T-cell (primary cell): ENCODE measurements around the gene KCNIP1. TPM values are rescaled to one million over a fixed set of nuclear protein-coding genes. Genes with fewer than 3 reads are reported as not detected.

Source experiments
- ATAC-seq, 4 experiments: fragments of 200-7000 bp in 3 of 4; fragments of 150-1000 bp in 1 of 4; cut with Tn5 transposase; replicated peaks in 1 of 4; 1 replicate in 3 of 4; 2 replicates in 1 of 4; pipeline ENCODE4 v1.10.0; 2021; ENCODE audit warnings: moderate library complexity in 3 of 4, mild to moderate bottlenecking in 2 of 4, moderate number of reproducible peaks in 1 of 4
- CTCF ChIA-PET, 2 donors: fragments of 300-600 bp; sonication (Branson Sonifier 250); formaldehyde crosslinking; loops; one replicate each; lab custom pipeline; 2022; ENCODE audit warnings: antibody characterized with exemption in 2 of 2; lab: Charles Lee
- POLR2A ChIA-PET, 2 donors: fragments of 300-600 bp; sonication (Branson Sonifier 250); formaldehyde crosslinking; loops; one replicate each; lab custom pipeline; 2022; ENCODE audit warnings: antibody characterized with exemption in 2 of 2; lab: Charles Lee
- DNase-seq, 35 experiments: peaks; one replicate each; pipeline versions ENCODE4 v3.0.0 to v3.0.0-alpha.2; 2013 to 2023
- H3K27ac ChIP-seq: one replicate; pipeline ENCODE4 v1.5.1; 2013; ENCODE audit warnings: low read length
- H3K27me3 ChIP-seq, 2 experiments: replicated peaks in 1 of 2; 1 replicate in 1 of 2; 2 replicates in 1 of 2; pipeline versions ENCODE4 v1.6.1 to v1.7.0; 2013; ENCODE audit warnings: low read length in 1 of 2, mixed read lengths in 1 of 2; ENCODE audit not compliant: control insufficient read depth in 2 of 2, insufficient read depth in 2 of 2; ENCODE audit errors: extremely low read depth in 1 of 2
- H3K36me3 ChIP-seq, 2 donors: 1 replicate in 1 of 2; 2 replicates in 1 of 2; pipeline versions ENCODE4 v1.6.1 to v1.7.0; 2013; ENCODE audit warnings: low read length in 1 of 2; ENCODE audit not compliant: control insufficient read depth in 2 of 2, insufficient read depth in 1 of 2; ENCODE audit errors: extremely low read depth in 1 of 2
- H3K4me1 ChIP-seq, 2 experiments: 1 replicate in 1 of 2; 2 replicates in 1 of 2; pipeline versions ENCODE4 v1.6.1 to v1.7.0; 2013; ENCODE audit warnings: low read length in 2 of 2, mixed read lengths in 1 of 2; ENCODE audit not compliant: insufficient read depth in 2 of 2, control insufficient read depth in 1 of 2; ENCODE audit errors: extremely low read depth in 1 of 2
- H3K4me3 ChIP-seq, 2 donors: 1 replicate in 1 of 2; 2 replicates in 1 of 2; pipeline versions ENCODE4 v1.5.1 to v1.7.0; 2013; ENCODE audit warnings: mild to moderate bottlenecking in 2 of 2, low read length in 1 of 2, moderate library complexity in 1 of 2; ENCODE audit not compliant: control insufficient read depth in 1 of 2; ENCODE audit errors: extremely low read depth in 1 of 2
- H3K9me3 ChIP-seq: 2 replicates; pipeline ENCODE4 v1.7.0; 2013
- H3K27ac Mint-ChIP-seq, 2 donors: one replicate each; pipeline ENCODE4 v1.8.0; 2020 to 2021; ENCODE audit warnings: mild to moderate bottlenecking in 2 of 2, mixed read lengths in 2 of 2
- H3K27me3 Mint-ChIP-seq, 2 donors: one replicate each; pipeline ENCODE4 v1.8.0; 2021 to 2022; ENCODE audit warnings: mixed read lengths in 2 of 2
- H3K36me3 Mint-ChIP-seq: one replicate; pipeline ENCODE4 v1.8.0; 2021; ENCODE audit warnings: mixed read lengths
- H3K4me1 Mint-ChIP-seq, 3 donors: one replicate each; pipeline ENCODE4 v1.8.0; 2020 to 2022; ENCODE audit warnings: mixed read lengths in 3 of 3, mild to moderate bottlenecking in 1 of 3
- H3K4me3 Mint-ChIP-seq, 3 donors: one replicate each; pipeline ENCODE4 v1.8.0; 2020 to 2022; ENCODE audit warnings: mild to moderate bottlenecking in 3 of 3, mixed read lengths in 3 of 3, moderate library complexity in 3 of 3
- H3K9me3 Mint-ChIP-seq, 3 donors: one replicate each; pipeline ENCODE4 v1.8.0; 2020 to 2022; ENCODE audit warnings: mixed read lengths in 3 of 3
- WGBS: methylation state at CpG from one replicate; pipeline ENCODE4 v1.1.5; 2013; ENCODE audit warnings: missing lambda C conversion rate; ENCODE audit not compliant: insufficient coverage; 5-methylcytosine and 5-hydroxymethylcytosine counted together
- total RNA-seq, 35 experiments: library from RNA in 6 of 35; stranded (reverse) in 6 of 35; fragments of 120-200 nt in 1 of 35; gene quantifications; one replicate each; pipeline versions ENCODE4 v1.2.1 to v1.2.4 and lab custom pipeline; 2013 to 2026

Gene KCNIP1
- total RNA-seq, 5 donors from 2014 or later (not counting 1 experiment from before 2014, with no cell fraction given), result not detected

DNA sequence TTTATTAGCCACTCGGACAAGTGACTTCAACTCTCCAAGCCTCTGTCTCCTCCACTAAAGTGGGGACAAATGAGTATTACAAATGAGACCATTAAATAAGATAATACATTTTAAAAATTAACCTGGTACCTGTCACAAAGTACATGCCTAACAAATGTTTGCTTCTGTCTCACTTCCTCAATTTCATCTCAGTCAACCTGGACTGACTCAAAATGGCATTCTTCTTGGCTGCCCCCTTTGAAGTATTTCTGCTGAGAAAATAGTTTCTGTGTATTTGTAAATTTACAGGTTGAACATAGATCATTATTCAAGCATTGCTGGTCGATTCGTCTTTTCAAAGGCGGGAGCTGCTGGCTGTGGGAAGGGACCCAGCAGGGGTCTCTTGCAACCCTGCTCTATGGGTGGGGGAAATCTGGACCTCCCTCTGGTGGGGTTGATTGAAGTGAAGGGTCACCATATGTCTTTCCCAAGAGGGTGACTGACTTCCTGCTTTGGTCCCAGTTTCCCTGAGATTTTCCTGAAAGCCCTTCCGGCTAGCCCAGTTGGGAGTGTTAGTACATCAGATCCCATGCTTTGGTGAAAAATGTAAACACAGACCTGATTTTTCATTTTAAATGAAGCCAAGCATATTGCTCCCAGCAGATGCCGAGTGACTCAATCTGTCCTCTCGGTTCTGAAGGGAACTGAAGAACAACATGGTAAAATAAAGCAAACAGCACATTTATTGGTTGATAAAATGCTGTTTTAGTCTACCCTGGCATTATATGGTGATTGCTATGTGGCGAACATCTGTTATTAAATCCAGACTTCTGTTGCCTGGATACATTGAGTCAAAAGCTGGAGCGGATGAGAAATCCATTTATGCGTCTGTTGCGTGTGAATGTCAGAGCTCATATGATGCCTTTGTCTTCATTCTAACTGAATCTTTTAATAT is 73.0 kb downstream of the KCNIP1 start:
- POLR2A ChIA-PET, result interaction anchor here (0.6 to 0.7 kb wide), 2 partner anchors 12 to 139 kb away, joined by 3 read pairs; no protein-coding TSS in a partner anchor
- no peak overlapping the region for H3K27ac Mint-ChIP-seq
- no peak overlapping the region for H3K4me3 ChIP-seq
- no peaks in the 10 kb centered on the region for H3K9me3 ChIP-seq
- H3K27ac ChIP-seq, result no peak overlapping the region
- H3K27me3 Mint-ChIP-seq, result peaks cover 28 to 32% of the 10 kb centered on the region in 2 donors
- H3K36me3 Mint-ChIP-seq, result no peaks in the 10 kb centered on the region
- WGBS, result 88% methylated on average over 3 of the region's 11 CpGs
- no peak for DNase-seq
- H3K9me3 Mint-ChIP-seq, result peaks cover 5 to 10% (median 6%) of the 10 kb centered on the region in 3 donors
- CTCF ChIA-PET, result no interaction called here
- H3K4me1 Mint-ChIP-seq, result peaks cover 0 to 7% (median 7%) of the 10 kb centered on the region in 3 donors
- no peak overlapping the region for H3K4me3 Mint-ChIP-seq
- no peaks in the 10 kb centered on the region for H3K4me1 ChIP-seq
- H3K36me3 ChIP-seq, result no peaks in the 10 kb centered on the region
- no peak for ATAC-seq
- peaks cover 0 to 11% of the 10 kb centered on the region in 2 experiments for H3K27me3 ChIP-seq

GRCh38 chr5:170579601-170580000 is 75.8 kb downstream of the KCNIP1 start:
- WGBS, result 80% methylated on average over 1 of the region's 3 CpGs
- no peak overlapping the region for H3K4me3 ChIP-seq
- Mint-ChIP-seq H3K4me1 (no peaks in the 10 kb centered on the region), H3K9me3 (peaks cover 5 to 10% (median 6%) of the 10 kb centered on the region in 3 donors), H3K27me3 (peaks cover 22 to 33% of the 10 kb centered on the region in 2 donors), H3K27ac (no peak overlapping the region), H3K4me3 (no peak overlapping the region), H3K36me3 (no peaks in the 10 kb centered on the region)
- DNase-seq (no peak), ATAC-seq (no peak)
- peaks cover 0 to 12% of the 10 kb centered on the region in 2 experiments for H3K27me3 ChIP-seq
- no peaks in the 10 kb centered on the region for H3K36me3 ChIP-seq
- H3K4me1 ChIP-seq, result no peaks in the 10 kb centered on the region
- H3K9me3 ChIP-seq, result no peaks in the 10 kb centered on the region
- CTCF ChIA-PET, result no interaction called here
- H3K27ac ChIP-seq, result no peak overlapping the region
- POLR2A ChIA-PET, result no interaction called here

DNA sequence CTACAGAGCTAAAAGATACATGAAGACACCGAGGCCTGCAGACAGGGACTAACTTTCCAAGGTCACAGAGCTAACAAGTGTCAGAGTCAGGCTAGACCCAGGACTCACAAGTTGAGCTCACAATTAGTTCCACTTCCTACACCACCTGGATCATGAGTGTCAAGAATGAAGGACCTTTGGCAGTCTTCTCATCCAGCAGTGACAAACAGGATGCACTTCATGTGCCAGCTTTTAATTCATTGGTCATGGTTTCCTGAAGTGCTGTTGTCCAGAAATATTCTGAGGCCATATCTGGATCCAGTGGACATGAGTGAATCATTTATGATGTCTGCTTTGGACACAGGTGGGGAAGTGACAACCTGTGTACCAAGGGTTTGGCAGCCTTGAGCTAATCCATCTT is 77.4 kb downstream of the KCNIP1 start:
- H3K36me3 Mint-ChIP-seq, result no peaks in the 10 kb centered on the region
- POLR2A ChIA-PET, result no interaction called here

DNA sequence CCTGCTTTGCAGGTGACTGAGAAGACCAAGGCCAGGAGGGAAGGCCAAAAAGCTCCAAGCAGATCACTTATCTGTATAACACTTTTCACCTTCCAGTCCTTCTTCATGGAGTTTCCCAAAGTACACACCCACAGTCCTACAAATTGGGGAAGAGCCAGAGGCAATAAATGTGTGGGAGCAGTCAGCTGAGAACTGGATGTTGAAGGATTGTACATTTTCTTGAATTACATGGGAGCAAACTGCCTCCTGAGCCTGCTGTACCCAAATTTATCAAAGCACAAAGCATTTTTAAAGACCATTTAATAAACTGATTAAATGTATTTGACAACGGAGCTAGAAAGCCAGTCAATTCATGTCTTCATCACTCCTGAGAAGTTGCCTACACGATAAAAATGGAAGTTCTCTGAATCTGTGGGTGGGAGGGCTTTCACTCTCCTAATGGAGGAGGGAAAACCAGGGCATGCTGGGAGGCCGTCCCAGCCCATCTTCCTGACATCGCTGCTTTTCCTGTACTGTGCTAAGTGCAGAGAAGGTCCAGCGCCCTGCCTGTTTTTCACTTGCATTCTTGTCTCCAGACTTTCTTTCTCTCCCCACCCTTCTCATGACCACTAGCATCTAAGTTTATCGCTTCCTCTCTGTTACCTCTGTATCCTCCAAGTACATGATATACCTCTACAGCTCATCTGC is 79.0 kb downstream of the KCNIP1 start:
- Mint-ChIP-seq H3K27me3 (peaks cover 13 to 20% of the 10 kb centered on the region in 2 donors), H3K4me3 (no peak overlapping the region), H3K36me3 (no peaks in the 10 kb centered on the region), H3K9me3 (peaks cover 5 to 10% (median 9%) of the 10 kb centered on the region in 3 donors), H3K27ac (no peak overlapping the region), H3K4me1 (no peaks in the 10 kb centered on the region)
- 100% methylated on average over 2 of the region's 6 CpGs for WGBS
- POLR2A ChIA-PET, result no interaction called here
- no peak for DNase-seq
- no peak overlapping the region for H3K4me3 ChIP-seq
- H3K27me3 ChIP-seq, result peaks cover 0 to 13% of the 10 kb centered on the region in 2 experiments
- no peaks in the 10 kb centered on the region for H3K9me3 ChIP-seq
- H3K27ac ChIP-seq, result no peak overlapping the region
- no peaks in the 10 kb centered on the region for H3K4me1 ChIP-seq
- no peak for ATAC-seq
- H3K36me3 ChIP-seq, result no peaks in the 10 kb centered on the region
- CTCF ChIA-PET, result no interaction called here

More for the DNA sequence above, 77.4 kb downstream of the KCNIP1 start:
- Mint-ChIP-seq H3K27me3 (peaks cover 13 to 27% of the 10 kb centered on the region in 2 donors), H3K4me3 (no peak overlapping the region), H3K4me1 (no peaks in the 10 kb centered on the region), H3K27ac (no peak overlapping the region), H3K9me3 (peaks cover 5 to 10% (median 6%) of the 10 kb centered on the region in 3 donors)
- Histone ChIP-seq H3K27ac (no peak overlapping the region), H3K27me3 (peaks cover 0 to 15% of the 10 kb centered on the region in 2 experiments), H3K9me3 (no peaks in the 10 kb centered on the region), H3K4me1 (no peaks in the 10 kb centered on the region), H3K36me3 (no peaks in the 10 kb centered on the region), H3K4me3 (no peak overlapping the region)
- CTCF ChIA-PET, result no interaction called here
- no peak for ATAC-seq
- 62% methylated on average over 1 of the region's 1 CpG for WGBS
- no peak for DNase-seq

- H3K36me3 ChIP-seq, result no peaks in the 10 kb centered on the region
- no peaks in the 10 kb centered on the region for H3K4me1 ChIP-seq
- CTCF ChIA-PET, result no interaction called here
- no peak overlapping the region for H3K27ac Mint-ChIP-seq
- WGBS, result 65% methylated on average over 4 of the region's 4 CpGs
- H3K4me3 Mint-ChIP-seq, result no peak overlapping the region
- no peaks in the 10 kb centered on the region for H3K36me3 Mint-ChIP-seq
- DNase-seq (no peak), ATAC-seq (no peak)
- POLR2A ChIA-PET, result no interaction called here
- no peak overlapping the region for H3K4me3 ChIP-seq
- no peaks in the 10 kb centered on the region for H3K9me3 ChIP-seq
- H3K27me3 Mint-ChIP-seq, result peaks cover 8 to 12% of the 10 kb centered on the region in 2 donors
- no peak overlapping the region for H3K27ac ChIP-seq
- peaks cover 0 to 3% (median 3%) of the 10 kb centered on the region in 3 donors for H3K9me3 Mint-ChIP-seq
- H3K4me1 Mint-ChIP-seq, result no peaks in the 10 kb centered on the region
- peaks cover 0 to 13% of the 10 kb centered on the region in 2 experiments for H3K27me3 ChIP-seq
Measured at GRCh38 chr5:170584003-170584402, 80.2 kb downstream of the KCNIP1 start.

DNA sequence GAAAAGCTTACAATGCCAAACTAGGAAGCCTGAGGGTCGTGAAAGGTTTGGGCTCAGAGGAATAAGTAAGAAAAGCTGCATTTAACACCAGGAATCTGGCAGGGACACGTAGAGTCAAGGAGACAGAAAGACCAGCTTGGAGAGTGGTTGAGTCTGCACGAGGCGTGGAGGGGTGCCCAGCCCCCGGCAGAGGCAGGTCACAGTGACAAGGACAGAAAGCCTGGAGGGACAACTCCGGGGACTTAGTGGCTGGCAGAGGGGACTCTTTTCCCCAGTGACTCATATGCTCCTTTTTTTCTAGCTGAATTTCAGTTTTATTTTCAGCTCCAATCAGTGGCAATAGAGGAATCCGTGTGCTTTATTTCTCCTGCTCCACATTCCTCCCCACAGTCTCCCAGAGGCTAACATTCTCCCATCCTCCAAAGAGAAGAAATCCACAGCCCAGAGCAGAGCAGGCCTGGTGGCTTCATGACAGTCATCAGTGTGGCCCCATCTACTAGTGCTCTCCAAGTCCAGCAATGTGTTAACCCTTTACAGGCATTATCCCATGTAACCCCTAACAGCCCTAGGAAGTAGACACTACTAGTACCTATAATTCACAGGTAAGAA is 80.7 kb downstream of the KCNIP1 start:
- Mint-ChIP-seq H3K9me3 (peaks cover 0 to 3% (median 3%) of the 10 kb centered on the region in 3 donors), H3K4me1 (no peaks in the 10 kb centered on the region), H3K27ac (no peak overlapping the region), H3K36me3 (no peaks in the 10 kb centered on the region), H3K4me3 (no peak overlapping the region), H3K27me3 (peaks cover 8 to 12% of the 10 kb centered on the region in 2 donors)
- Histone ChIP-seq H3K27me3 (peaks cover 0 to 13% of the 10 kb centered on the region in 2 experiments), H3K9me3 (no peaks in the 10 kb centered on the region), H3K27ac (no peak overlapping the region), H3K36me3 (no peaks in the 10 kb centered on the region), H3K4me3 (no peak overlapping the region), H3K4me1 (no peaks in the 10 kb centered on the region)
- DNase-seq, result no peak
- WGBS, result 70% methylated on average over 6 of the region's 7 CpGs
- ATAC-seq, result no peak
- CTCF ChIA-PET, result no interaction called here
- POLR2A ChIA-PET, result no interaction called here
